ENCODE results near the gene MAU2.

- TF ChIP-seq POLR2A (IDR thresholded peaks at IDR 0.05; ENCODE audit: low read depth, low read length) (no peak), POLR2AphosphoS5 (IDR thresholded peaks at IDR 0.05; ENCODE audit: low read depth, low read length) (no peak), TAF1 (IDR thresholded peaks at IDR 0.05; ENCODE audit: low read depth, low read length) (no peak), SPI1 (IDR thresholded peaks at IDR 0.05; ENCODE audit: low read depth, low read length) (no peak), PAX5 (IDR thresholded peaks at IDR 0.05; ENCODE audit: insufficient read depth, low read length, severe bottlenecking) (no peak)
Observed at GRCh38 chr19:19384486-19384885, 63.9 kb downstream of the MAU2 start.

Data from GM12891 (cell line).